RWPE2 (cell line): ENCODE data around the gene KMT2C.

Experiments
- ATAC-seq: fragments of 200-7000 bp; cut with Tn5 transposase; 3 replicates; pipeline ENCODE4 v1.9.1; 2021; ENCODE audit warnings: low read depth
- DNase-seq: peaks from one replicate; pipeline ENCODE4 v3.0.0-alpha.2; 2020; ENCODE audit warnings: low spot score
- H3K27ac ChIP-seq: fragments of 450-650 bp; 2 replicates; pipeline ENCODE4 v1.5.1; 2017; ENCODE audit warnings: mild to moderate bottlenecking; ENCODE audit not compliant: poor library complexity, severe bottlenecking
- H3K27me3 ChIP-seq: fragments of 250-450 bp; sonication (Bioruptor Pico); 2 replicates; pipeline ENCODE4 v1.5.1; 2021; ENCODE audit warnings: mild to moderate bottlenecking, moderate library complexity; ENCODE audit not compliant: insufficient read depth, poor library complexity, severe bottlenecking
- H3K36me3 ChIP-seq: fragments of 250-450 bp; sonication (Bioruptor Pico); 2 replicates; pipeline ENCODE4 v1.5.1; 2020; ENCODE audit warnings: low read depth, mild to moderate bottlenecking, moderate library complexity
- H3K4me1 ChIP-seq: fragments of 250-450 bp; sonication (Bioruptor Pico); 2 replicates; pipeline ENCODE4 v1.5.1; 2021; ENCODE audit warnings: mild to moderate bottlenecking, moderate library complexity; ENCODE audit not compliant: insufficient read depth, poor library complexity, severe bottlenecking
- H3K4me3 ChIP-seq: fragments of 250-450 bp; sonication (Bioruptor Pico); 2 replicates; pipeline ENCODE4 v1.5.1; 2021; ENCODE audit warnings: mild to moderate bottlenecking, moderate library complexity; ENCODE audit not compliant: severe bottlenecking
- H3K9me3 ChIP-seq: fragments of 250-450 bp; sonication (Bioruptor Pico); 2 replicates; pipeline ENCODE4 v1.5.1; 2021; ENCODE audit warnings: mild to moderate bottlenecking, moderate library complexity; ENCODE audit not compliant: severe bottlenecking
- CTCF ChIP-seq: fragments of 450-650 bp; IDR thresholded peaks from one replicate; pipeline ENCODE4 v1.5.1; 2017; ENCODE audit warnings: mild to moderate bottlenecking, moderate library complexity; ENCODE audit not compliant: poor library complexity, severe bottlenecking

The KMT2C gene

DNA sequence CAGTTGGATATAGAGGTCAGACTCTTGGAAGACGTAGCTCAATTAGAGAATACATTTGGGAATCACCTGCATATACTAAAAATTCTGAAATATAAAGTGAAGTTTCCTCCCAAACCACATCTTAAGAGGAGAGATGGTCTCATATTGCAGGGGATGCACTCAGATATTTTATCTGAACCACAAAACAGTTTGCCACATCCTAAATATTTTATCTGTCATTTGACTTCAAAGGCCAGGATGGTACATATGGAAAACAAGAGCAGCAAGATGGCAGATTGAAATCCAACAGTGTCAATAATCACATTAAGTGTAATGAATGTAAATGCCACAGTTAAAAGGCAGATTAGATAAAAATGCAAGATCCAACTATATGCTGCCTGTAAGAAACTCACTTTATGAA is 313.3 kb downstream of the KMT2C start:
- Histone ChIP-seq H3K4me3 (no peak overlapping the region), H3K36me3 (peaks cover 78% of the 10 kb centered on the region), H3K27ac (no peak overlapping the region), H3K4me1 (no peaks in the 10 kb centered on the region), H3K27me3 (no peaks in the 10 kb centered on the region), H3K9me3 (no peaks in the 10 kb centered on the region)
- ATAC-seq (no peak), DNase-seq (no peak)
- TF ChIP-seq CTCF: no peak

DNA sequence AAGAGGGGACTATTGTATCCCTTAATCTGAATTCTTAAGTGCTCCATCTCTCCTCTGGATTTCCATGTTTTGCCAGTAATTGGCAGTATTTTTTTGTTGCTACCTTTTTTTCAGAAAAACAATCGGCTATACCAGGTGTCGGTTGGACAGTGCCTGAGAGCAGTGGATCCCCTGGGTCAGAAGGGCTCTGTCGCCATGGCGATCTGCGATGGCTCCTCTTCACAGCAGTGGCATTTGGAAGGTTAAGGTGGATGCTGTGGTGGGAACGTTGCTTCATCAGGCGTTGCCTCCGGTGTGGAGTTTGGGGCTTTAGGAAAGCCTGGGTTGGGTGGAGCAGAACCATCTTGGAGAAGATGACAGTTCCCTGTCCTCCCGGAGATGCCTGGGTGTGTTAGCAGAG is 314.4 kb downstream of the KMT2C start:
- no peak for ATAC-seq
- H3K36me3 ChIP-seq: peaks cover 86% of the 10 kb centered on the region
- H3K4me1 ChIP-seq: no peaks in the 10 kb centered on the region
- H3K27me3 ChIP-seq: no peaks in the 10 kb centered on the region
- H3K4me3 ChIP-seq: no peak overlapping the region
- no peak overlapping the region for H3K27ac ChIP-seq
- no peaks in the 10 kb centered on the region for H3K9me3 ChIP-seq
- DNase-seq: no peak
- no peak for TF ChIP-seq CTCF

- H3K36me3 ChIP-seq: peaks cover 87% of the 10 kb centered on the region
- no peak overlapping the region for H3K4me3 ChIP-seq
- ATAC-seq: no peak
Observed at GRCh38 chr7:152120776-152121175, 315.0 kb downstream of the KMT2C start.

GRCh38 chr7:152120210-152120609 is 315.6 kb downstream of the KMT2C start:
- no peak for ATAC-seq
- H3K27me3 ChIP-seq: no peaks in the 10 kb centered on the region

More at GRCh38 chr7:152120776-152121175, 315.0 kb downstream of the KMT2C start:
- H3K4me1 ChIP-seq: no peaks in the 10 kb centered on the region
- TF ChIP-seq CTCF: no peak
- no peaks in the 10 kb centered on the region for H3K27me3 ChIP-seq
- no peak overlapping the region for H3K27ac ChIP-seq
- DNase-seq: no peak
- H3K9me3 ChIP-seq: no peaks in the 10 kb centered on the region

More at GRCh38 chr7:152120210-152120609, 315.6 kb downstream of the KMT2C start:
- Histone ChIP-seq H3K36me3 (peaks cover 85% of the 10 kb centered on the region), H3K4me3 (no peak overlapping the region), H3K27ac (no peak overlapping the region), H3K9me3 (no peaks in the 10 kb centered on the region), H3K4me1 (no peaks in the 10 kb centered on the region)
- TF ChIP-seq CTCF: no peak
- no peak for DNase-seq
